ENCODE measurements around the gene RAB13. TPM values are rescaled to one million over a fixed set of nuclear protein-coding genes. Genes with fewer than 3 reads are reported as not detected.

The RAB13 gene
- total and polyA plus RNA-seq, 2 donors (not counting 3 experiments of a cell fraction or from before 2014, with no cell fraction given) = 76.0 to 124 TPM

- intact Hi-C loops (cut with micrococcal nuclease) (no loop called here), dilution Hi-C loops (cut with MboI; ENCODE audit: extremely low pct_ligation_motif_present, low sequenced_read_pairs) (no loop called here)
- FAIRE-seq = no peak
- CTCF ChIA-PET = interaction anchor here (3.9 to 5.3 kb wide), 3 partner anchors 15 to 121 kb away, joined by 34 to 65 read pairs (median 37); partner anchors contain the start of gene CREB3L4
- H4K20me1 ChIP-seq (replicated peaks; ENCODE audit: control insufficient read depth, extremely low read depth, insufficient read depth, low read length) = no peaks in the 10 kb centered on the region
- TF ChIP-seq JUN (IDR thresholded peaks at IDR 0.05; ENCODE audit: borderline replicate concordance, insufficient read depth, insufficient read length, low read depth) = no peak
- no peak for TF ChIP-seq POLR2A (IDR thresholded peaks at IDR 0.05; ENCODE audit: low read depth, low read length)
- no peak for TF ChIP-seq EZH2 (IDR thresholded peaks at IDR 0.05; ENCODE audit: borderline replicate concordance, low read depth, low read length, severe bottlenecking)
- no peak for TF ChIP-seq POLR2AphosphoS5 (IDR thresholded peaks at IDR 0.05; ENCODE audit: insufficient read depth, low read depth, low read length)
- no peak for TF ChIP-seq CTCF (IDR thresholded peaks at IDR 0.05; ENCODE audit: extremely low read depth in 1 of 2, insufficient read depth in 1 of 2, low read depth in 1 of 2, low read length in 2 of 2)
- TF ChIP-seq GATA2 (IDR thresholded peaks at IDR 0.05; ENCODE audit: insufficient read depth, insufficient read length, low read depth, low read length) = no peak
- TF ChIP-seq MAX (IDR thresholded peaks at IDR 0.05; ENCODE audit: insufficient read depth, insufficient read length) = no peak
- no peak for TF ChIP-seq MYC (IDR thresholded peaks at IDR 0.05; ENCODE audit: low read depth, low read length)
- no peak for TF ChIP-seq FOS (IDR thresholded peaks at IDR 0.05; ENCODE audit: borderline replicate concordance, insufficient read depth, low read length)
- H3K36me3 ChIP-seq (ENCODE audit: control insufficient read depth in 2 of 2, extremely low read depth in 1 of 2, insufficient read depth in 2 of 2, low read length in 2 of 2) = peaks cover 2 to 36% of the 10 kb centered on the region in 2 experiments
- H3K4me3 ChIP-seq (replicated peaks in 1 of 3; ENCODE audit: insufficient read depth in 1 of 3, low read depth in 1 of 3, low read length in 3 of 3) = no peak overlapping the region
- no peak for DNase-seq (ENCODE audit: low read depth, low spot score)
- POLR2A ChIA-PET = interaction anchor here (0.6 kb wide), 1 partner anchor 47 kb away, joined by 8 read pairs; no protein-coding TSS in a partner anchor
- H3K9me3 ChIP-seq (replicated peaks; ENCODE audit: control insufficient read depth, insufficient read depth, low read length) = no peaks in the 10 kb centered on the region
- H3K4me2 ChIP-seq (ENCODE audit: insufficient read depth, low read length) = no peak overlapping the region
- H3K27me3 ChIP-seq (ENCODE audit: control insufficient read depth in 2 of 2, insufficient read depth in 2 of 2, low read length in 2 of 2) = no peaks in the 10 kb centered on the region
- H3K79me2 ChIP-seq (ENCODE audit: control insufficient read depth, insufficient read depth, low read length) = peaks cover 16% of the 10 kb centered on the region
- no peak overlapping the region for H3K27ac ChIP-seq (ENCODE audit: insufficient read depth, low read depth, low read length)
- H2AFZ ChIP-seq (ENCODE audit: low read depth, low read length) = no peak overlapping the region
- no TSS peak for BruUV-seq (replicated peaks)
- peaks cover 9% of the 10 kb centered on the region for H3K4me1 ChIP-seq (ENCODE audit: control insufficient read depth, extremely low read depth, insufficient read depth, low read length)
- H3K9ac ChIP-seq (replicated peaks; ENCODE audit: extremely low read depth, insufficient read depth, low read length) = no peak overlapping the region
- no peaks in the 10 kb centered on the region for H3K9me1 ChIP-seq (replicated peaks; ENCODE audit: control insufficient read depth, extremely low read depth, insufficient read depth, low read length)
Observed at GRCh38 chr1:153942766-153943549, 43.2 kb downstream of the RAB13 start.
